Measurements from ENCODE around the gene ZHX3.
A peak's percentile ranks its signal among the peaks of the same experiment; 100 is the strongest.

ZHX3 gene

GRCh38 chr20:41152108-41152757, 165.3 kb downstream of the ZHX3 start:
- DNase-seq (ENCODE audit: low read depth in 3 of 3): no peak

- no peak for DNase-seq (ENCODE audit: low read depth in 3 of 3)
These were observed 166.2 kb downstream of the ZHX3 start for GRCh38 chr20:41151134-41151869.

- DNase-seq (ENCODE audit: low read depth in 3 of 3): no peak
These were observed 166.9 kb downstream of the ZHX3 start for GRCh38 chr20:41150664-41151063.

- DNase-seq (ENCODE audit: low read depth in 3 of 3): no peak
These were observed 168.6 kb downstream of the ZHX3 start for GRCh38 chr20:41148942-41149341.

GRCh38 chr20:41147767-41148191, 169.8 kb downstream of the ZHX3 start:
- no peak for DNase-seq (ENCODE audit: low read depth in 3 of 3)

GRCh38 chr20:41145821-41146620, 171.5 kb downstream of the ZHX3 start:
- DNase-seq (ENCODE audit: low read depth in 3 of 3): no peak

- no peak for DNase-seq (ENCODE audit: low read depth in 3 of 3)
These were observed 172.2 kb downstream of the ZHX3 start for GRCh38 chr20:41145317-41145716.

- no peak for DNase-seq (ENCODE audit: low read depth in 3 of 3)
These were observed 174.2 kb downstream of the ZHX3 start for GRCh38 chr20:41143354-41143753.

- DNase-seq (ENCODE audit: low read depth in 3 of 3): no peak
These were observed 174.6 kb downstream of the ZHX3 start for GRCh38 chr20:41142919-41143318.

GRCh38 chr20:41142245-41142644, 175.3 kb downstream of the ZHX3 start:
- DNase-seq (ENCODE audit: low read depth in 3 of 3): no peak

- DNase-seq (ENCODE audit: low read depth in 3 of 3): no peak
These were observed 176.2 kb downstream of the ZHX3 start for GRCh38 chr20:41141153-41141815.

- DNase-seq (ENCODE audit: low read depth in 3 of 3): no peak
These were observed 177.1 kb downstream of the ZHX3 start for GRCh38 chr20:41140226-41141133.

GRCh38 chr20:41139227-41140093, 178.1 kb downstream of the ZHX3 start:
- DNase-seq (ENCODE audit: low read depth in 3 of 3): no peak

- no peak for DNase-seq (ENCODE audit: low read depth in 3 of 3)
These were observed 178.9 kb downstream of the ZHX3 start for GRCh38 chr20:41138475-41139226.

GRCh38 chr20:41137614-41138474, 179.7 kb downstream of the ZHX3 start:
- peak in 1 of 3 experiments; percentile 62 for DNase-seq (ENCODE audit: low read depth in 3 of 3)

GRCh38 chr20:41136680-41137613, 180.6 kb downstream of the ZHX3 start, which contains the start of gene PLCG1:
PLCG1 (plus strand) TSS chr20:41137543; CDS start chr20:41137642, 99 bp downstream.
- peak; percentile 73 to 88 (median 77) for DNase-seq (ENCODE audit: low read depth in 3 of 3)

Measured in stimulated activated CD4-positive, alpha-beta T cell treated with anti-CD3 and anti-CD28 coated beads, TNF-alpha, amount 100 ng/mL, for 24 hours (primary cell).